ENCODE results near the gene NME9. TPM values are rescaled to one million over a fixed set of nuclear protein-coding genes. Genes with fewer than 3 reads are reported as not detected.

The NME9 gene
- total RNA-seq, 4 donors from 2014 or later = 0.47 to 0.54 TPM; not detected in 2

- no peaks in the 10 kb centered on the region for H3K9me3 ChIP-seq
- WGBS, 2 donors (ENCODE audit: low coverage in 1 of 2) = 80 to 87% methylated on average over 3 to 8 of the region's 9 CpGs
- ATAC-seq = no peak
- TF ChIP-seq EP300 (IDR thresholded peaks at IDR 0.05) = no peak
- TF ChIP-seq POLR2A (IDR thresholded peaks at IDR 0.05) = no peak
- TF ChIP-seq CTCF (IDR thresholded peaks at IDR 0.05) = no peak
- TF ChIP-seq POLR2AphosphoS5 (IDR thresholded peaks at IDR 0.05) = no peak
- peaks cover 0 to 19% of the 10 kb centered on the region in 2 donors for H3K36me3 ChIP-seq
- no peak overlapping the region for H3K4me3 ChIP-seq
- peaks cover 0 to 44% (median 4%) of the 10 kb centered on the region in 3 donors for H3K4me1 ChIP-seq
- no peak overlapping the region for H3K27ac ChIP-seq
- H3K27me3 ChIP-seq = no peaks in the 10 kb centered on the region
Observed at GRCh38 chr3:138371070-138371965, 41.7 kb upstream of the NME9 start.

GRCh38 chr3:138370321-138370720 lies 40.7 kb upstream of the NME9 start:
- peaks cover 0 to 50% (median 7%) of the 10 kb centered on the region in 3 donors for H3K4me1 ChIP-seq
- H3K27ac ChIP-seq = no peak overlapping the region

GRCh38 chr3:138369151-138369900 lies 39.7 kb upstream of the NME9 start:
- no peak for ATAC-seq

More at GRCh38 chr3:138370321-138370720, 40.7 kb upstream of the NME9 start:
- WGBS, 2 donors (ENCODE audit: low coverage in 1 of 2) = 50 to 70% methylated on average over 2 to 6 of the region's 8 CpGs
- Histone ChIP-seq H3K36me3 (peaks cover 0 to 19% of the 10 kb centered on the region in 2 donors), H3K9me3 (no peaks in the 10 kb centered on the region), H3K27me3 (no peaks in the 10 kb centered on the region), H3K4me3 (no peak overlapping the region)
- no peak for ATAC-seq
- TF ChIP-seq POLR2AphosphoS5 (IDR thresholded peaks at IDR 0.05) (no peak), EP300 (IDR thresholded peaks at IDR 0.05) (no peak), POLR2A (IDR thresholded peaks at IDR 0.05) (no peak), CTCF (IDR thresholded peaks at IDR 0.05) (no peak)

GRCh38 chr3:138367911-138368310 lies 38.3 kb upstream of the NME9 start:
- Histone ChIP-seq H3K36me3 (peaks cover 0 to 1% of the 10 kb centered on the region in 2 donors), H3K27ac (no peak overlapping the region), H3K4me1 (peaks cover 0 to 52% (median 7%) of the 10 kb centered on the region in 3 donors), H3K4me3 (no peak overlapping the region), H3K9me3 (no peaks in the 10 kb centered on the region), H3K27me3 (no peaks in the 10 kb centered on the region)
- peak; percentile 47 for ATAC-seq
- no CpG with 5 or more reads among the region's 5 CpGs for WGBS, 2 donors (ENCODE audit: low coverage in 1 of 2)
- TF ChIP-seq POLR2AphosphoS5 (IDR thresholded peaks at IDR 0.05) (no peak), EP300 (IDR thresholded peaks at IDR 0.05) (no peak), CTCF (IDR thresholded peaks at IDR 0.05) (no peak), POLR2A (IDR thresholded peaks at IDR 0.05) (no peak)

More at GRCh38 chr3:138369151-138369900, 39.7 kb upstream of the NME9 start:
- Histone ChIP-seq H3K27me3 (no peaks in the 10 kb centered on the region), H3K4me1 (peaks cover 0 to 52% (median 7%) of the 10 kb centered on the region in 3 donors), H3K36me3 (peaks cover 0 to 13% of the 10 kb centered on the region in 2 donors), H3K9me3 (no peaks in the 10 kb centered on the region), H3K4me3 (no peak overlapping the region), H3K27ac (no peak overlapping the region)
- TF ChIP-seq EP300 (IDR thresholded peaks at IDR 0.05) = no peak
- TF ChIP-seq POLR2AphosphoS5 (IDR thresholded peaks at IDR 0.05) = no peak
- no peak for TF ChIP-seq POLR2A (IDR thresholded peaks at IDR 0.05)
- TF ChIP-seq CTCF (IDR thresholded peaks at IDR 0.05) = no peak
- WGBS, 2 donors (ENCODE audit: low coverage in 1 of 2) = 66 to 79% methylated on average over 5 to 6 of the region's 8 CpGs
